Naive B cell (primary cell): ENCODE data around the gene MCC. TPM values are rescaled to one million over a fixed set of nuclear protein-coding genes. Genes with fewer than 3 reads are reported as not detected.
A peak's percentile ranks its signal among the peaks of the same experiment; 100 is the strongest.
"Not testable (repeated sequence)": the region's sequence is repeated elsewhere in the genome, so short reads cannot be mapped to it uniquely, and the experiment has no call there.

Source experiments
- ATAC-seq, 2 donors: fragments of 150-1000 bp; cut with Tn5 transposase; 2 replicates each; pipeline ENCODE4 v1.10.0; 2021; ENCODE audit warnings: low read depth in 2 of 2, mild to moderate bottlenecking in 2 of 2, moderate library complexity in 2 of 2
- DNase-seq: peaks from one replicate; pipeline ENCODE4 v3.0.0; 2022
- H3K27ac Mint-ChIP-seq, 6 donors: one replicate each; pipeline ENCODE4 v1.8.0; 2020 to 2022; ENCODE audit warnings: mild to moderate bottlenecking in 6 of 6, mixed read lengths in 6 of 6, moderate library complexity in 5 of 6, inconsistent platforms in 2 of 6
- H3K27me3 Mint-ChIP-seq, 3 donors: one replicate each; pipeline ENCODE4 v1.8.0; 2021 to 2022; ENCODE audit warnings: mixed read lengths in 3 of 3, mild to moderate bottlenecking in 1 of 3
- H3K36me3 Mint-ChIP-seq, 2 donors: one replicate each; pipeline ENCODE4 v1.8.0; 2020 to 2022; ENCODE audit warnings: mixed read lengths in 2 of 2, inconsistent platforms in 1 of 2, mild to moderate bottlenecking in 1 of 2
- H3K4me1 Mint-ChIP-seq, 3 donors: one replicate each; pipeline ENCODE4 v1.8.0; 2020 to 2022; ENCODE audit warnings: mixed read lengths in 3 of 3, inconsistent platforms in 1 of 3, mild to moderate bottlenecking in 1 of 3, moderate library complexity in 1 of 3
- H3K4me3 Mint-ChIP-seq, 8 donors: one replicate each; pipeline ENCODE4 v1.8.0; 2020 to 2022; ENCODE audit warnings: mild to moderate bottlenecking in 8 of 8, mixed read lengths in 8 of 8, moderate library complexity in 8 of 8, inconsistent platforms in 2 of 8
- H3K9me3 Mint-ChIP-seq, 7 donors: one replicate each; pipeline ENCODE4 v1.8.0; 2020 to 2022; ENCODE audit warnings: mixed read lengths in 7 of 7, mild to moderate bottlenecking in 5 of 7, inconsistent platforms in 2 of 7, moderate library complexity in 1 of 7
- polyA plus RNA-seq, 6 donors: library from polyadenylated mRNA; unstranded; fragments of 300-500 nt; fragmentation: Illumina TruSeq; gene quantifications; one replicate each; pipeline ENCODE4 v1.2.3, GENCODE V29; 2021; ENCODE audit warnings: low read depth in 6 of 6

The MCC gene
- polyA plus RNA-seq, 6 donors from 2014 or later, result 0.16 to 0.56 (median 0.31) TPM; not detected in 1

- H3K4me1 Mint-ChIP-seq, result peaks cover 0 to 17% (median 15%) of the 10 kb centered on the region in 3 donors
- ATAC-seq (no peak), DNase-seq (no peak)
- H3K9me3 Mint-ChIP-seq, result peaks cover 12 to 30% (median 27%) of the 10 kb centered on the region in 7 donors
- peak overlapping the region; percentile 64 to 91 (median 70) for H3K4me3 Mint-ChIP-seq
- H3K27ac Mint-ChIP-seq, result no peak overlapping the region
- H3K36me3 Mint-ChIP-seq, result peaks cover 11 to 21% of the 10 kb centered on the region in 2 donors
- H3K27me3 Mint-ChIP-seq, result peaks cover 69 to 89% (median 81%) of the 10 kb centered on the region in 3 donors
Measured at GRCh38 chr5:113487416-113487780, 855 bp downstream of the MCC start.

GRCh38 chr5:113480243-113480642 lies 8.0 kb downstream of the MCC start:
- DNase-seq (no peak), ATAC-seq (no peak)
- no peaks in the 10 kb centered on the region for H3K36me3 Mint-ChIP-seq
- no peak overlapping the region for H3K27ac Mint-ChIP-seq
- H3K4me1 Mint-ChIP-seq, result no peaks in the 10 kb centered on the region
- peaks cover 31 to 57% (median 38%) of the 10 kb centered on the region in 3 donors for H3K27me3 Mint-ChIP-seq
- peaks cover 0 to 6% (median 0%) of the 10 kb centered on the region in 7 donors for H3K9me3 Mint-ChIP-seq
- no peak overlapping the region for H3K4me3 Mint-ChIP-seq

GRCh38 chr5:113478691-113479090 lies 9.6 kb downstream of the MCC start:
- no peak overlapping the region for H3K27ac Mint-ChIP-seq
- peaks cover 32 to 52% (median 32%) of the 10 kb centered on the region in 3 donors for H3K27me3 Mint-ChIP-seq
- no peak overlapping the region for H3K4me3 Mint-ChIP-seq
- no peaks in the 10 kb centered on the region for H3K36me3 Mint-ChIP-seq
- no peak for DNase-seq
- no peak for ATAC-seq
- no peaks in the 10 kb centered on the region for H3K4me1 Mint-ChIP-seq
- peaks cover 0 to 6% (median 0%) of the 10 kb centered on the region in 7 donors for H3K9me3 Mint-ChIP-seq

GRCh38 chr5:113474100-113474728 lies 14.0 kb downstream of the MCC start:
- H3K9me3 Mint-ChIP-seq, result peaks cover 0 to 9% (median 5%) of the 10 kb centered on the region in 7 donors
- no peaks in the 10 kb centered on the region for H3K4me1 Mint-ChIP-seq
- H3K27ac Mint-ChIP-seq, result peak overlapping the region in 3 of 6 donors; percentile 8 to 77 (median 44)
- H3K27me3 Mint-ChIP-seq, result peaks cover 24 to 45% (median 28%) of the 10 kb centered on the region in 3 donors
- ATAC-seq (no peak), DNase-seq (no peak)
- no peak overlapping the region for H3K4me3 Mint-ChIP-seq
- no peaks in the 10 kb centered on the region for H3K36me3 Mint-ChIP-seq

- Mint-ChIP-seq H3K4me3 (no peak overlapping the region), H3K27me3 (peaks cover 0 to 12% (median 9%) of the 10 kb centered on the region in 3 donors), H3K27ac (no peak overlapping the region), H3K4me1 (no peaks in the 10 kb centered on the region), H3K9me3 (peaks cover 0 to 5% (median 0%) of the 10 kb centered on the region in 7 donors), H3K36me3 (no peaks in the 10 kb centered on the region)
- ATAC-seq, result no peak
- DNase-seq, result no peak
Measured at GRCh38 chr5:113463032-113463431, 25.2 kb downstream of the MCC start.

GRCh38 chr5:113457106-113457505 lies 31.1 kb downstream of the MCC start:
- not testable (repeated sequence) for H3K4me1 Mint-ChIP-seq, H3K36me3 Mint-ChIP-seq, H3K27ac Mint-ChIP-seq, H3K4me3 Mint-ChIP-seq, ATAC-seq, H3K9me3 Mint-ChIP-seq, DNase-seq
- H3K27me3 Mint-ChIP-seq, result peaks cover 1 to 12% (median 7%) of the 10 kb centered on the region in 3 donors

- ATAC-seq, result no peak
- Mint-ChIP-seq H3K4me1 (no peaks in the 10 kb centered on the region), H3K9me3 (peaks cover 0 to 2% (median 0%) of the 10 kb centered on the region in 7 donors), H3K36me3 (no peaks in the 10 kb centered on the region), H3K4me3 (no peak overlapping the region), H3K27ac (no peak overlapping the region), H3K27me3 (peaks cover 5 to 15% (median 9%) of the 10 kb centered on the region in 3 donors)
- no peak for DNase-seq
Measured at GRCh38 chr5:113452941-113453340, 35.3 kb downstream of the MCC start.

- DNase-seq, result no peak
- H3K4me1 Mint-ChIP-seq, result no peaks in the 10 kb centered on the region
- H3K36me3 Mint-ChIP-seq, result no peaks in the 10 kb centered on the region
- no peak overlapping the region for H3K4me3 Mint-ChIP-seq
- H3K27ac Mint-ChIP-seq, result no peak overlapping the region
- ATAC-seq, result no peak
- peaks cover 0 to 2% (median 0%) of the 10 kb centered on the region in 7 donors for H3K9me3 Mint-ChIP-seq
- H3K27me3 Mint-ChIP-seq, result peaks cover 5 to 23% (median 9%) of the 10 kb centered on the region in 3 donors
Measured at GRCh38 chr5:113451797-113452196, 36.5 kb downstream of the MCC start.

GRCh38 chr5:113450929-113451328 lies 37.3 kb downstream of the MCC start:
- H3K4me1 Mint-ChIP-seq, result no peaks in the 10 kb centered on the region
- DNase-seq (no peak), ATAC-seq (no peak)
- H3K9me3 Mint-ChIP-seq, result peaks cover 0 to 2% (median 0%) of the 10 kb centered on the region in 7 donors
- H3K27me3 Mint-ChIP-seq, result peaks cover 5 to 30% (median 9%) of the 10 kb centered on the region in 3 donors
- no peak overlapping the region for H3K4me3 Mint-ChIP-seq
- no peak overlapping the region for H3K27ac Mint-ChIP-seq
- H3K36me3 Mint-ChIP-seq, result no peaks in the 10 kb centered on the region

- H3K27ac Mint-ChIP-seq, result no peak overlapping the region
- ATAC-seq, result no peak
- no peak overlapping the region for H3K4me3 Mint-ChIP-seq
- H3K4me1 Mint-ChIP-seq, result no peaks in the 10 kb centered on the region
- H3K9me3 Mint-ChIP-seq, result peaks cover 0 to 5% (median 2%) of the 10 kb centered on the region in 7 donors
- H3K27me3 Mint-ChIP-seq, result peaks cover 5 to 34% (median 9%) of the 10 kb centered on the region in 3 donors
- no peak for DNase-seq
- H3K36me3 Mint-ChIP-seq, result no peaks in the 10 kb centered on the region
Measured at GRCh38 chr5:113450462-113450861, 37.8 kb downstream of the MCC start.

- no peaks in the 10 kb centered on the region for H3K36me3 Mint-ChIP-seq
- no peak for ATAC-seq
- H3K4me1 Mint-ChIP-seq, result no peaks in the 10 kb centered on the region
- H3K4me3 Mint-ChIP-seq, result no peak overlapping the region
- DNase-seq, result no peak
- peaks cover 11 to 46% (median 17%) of the 10 kb centered on the region in 3 donors for H3K27me3 Mint-ChIP-seq
- no peak overlapping the region for H3K27ac Mint-ChIP-seq
- H3K9me3 Mint-ChIP-seq, result peaks cover 0 to 15% (median 7%) of the 10 kb centered on the region in 7 donors
Measured at GRCh38 chr5:113448252-113448651, 40.0 kb downstream of the MCC start.

- peaks cover 0 to 20% (median 11%) of the 10 kb centered on the region in 7 donors for H3K9me3 Mint-ChIP-seq
- no peaks in the 10 kb centered on the region for H3K4me1 Mint-ChIP-seq
- H3K27ac Mint-ChIP-seq, result no peak overlapping the region
- no peak overlapping the region for H3K4me3 Mint-ChIP-seq
- ATAC-seq (no peak), DNase-seq (no peak)
- H3K27me3 Mint-ChIP-seq, result peaks cover 11 to 53% (median 17%) of the 10 kb centered on the region in 3 donors
- H3K36me3 Mint-ChIP-seq, result no peaks in the 10 kb centered on the region
Measured at GRCh38 chr5:113447498-113448050, 40.7 kb downstream of the MCC start.

- H3K27me3 Mint-ChIP-seq, result peaks cover 6 to 59% (median 17%) of the 10 kb centered on the region in 3 donors
- no peaks in the 10 kb centered on the region for H3K4me1 Mint-ChIP-seq
- H3K9me3 Mint-ChIP-seq, result peaks cover 0 to 20% (median 13%) of the 10 kb centered on the region in 7 donors
- no peak overlapping the region for H3K27ac Mint-ChIP-seq
- DNase-seq (no peak), ATAC-seq (no peak)
- no peak overlapping the region for H3K4me3 Mint-ChIP-seq
- no peaks in the 10 kb centered on the region for H3K36me3 Mint-ChIP-seq
Measured at GRCh38 chr5:113446358-113446927, 41.8 kb downstream of the MCC start.

GRCh38 chr5:113437111-113437510 lies 51.1 kb downstream of the MCC start:
- H3K36me3 Mint-ChIP-seq, result no peaks in the 10 kb centered on the region
- H3K9me3 Mint-ChIP-seq, result peaks cover 0 to 3% (median 0%) of the 10 kb centered on the region in 7 donors
- ATAC-seq (no peak), DNase-seq (no peak)
- peaks cover 3 to 23% (median 8%) of the 10 kb centered on the region in 3 donors for H3K27me3 Mint-ChIP-seq
- no peak overlapping the region for H3K4me3 Mint-ChIP-seq
- no peak overlapping the region for H3K27ac Mint-ChIP-seq
- no peaks in the 10 kb centered on the region for H3K4me1 Mint-ChIP-seq
